HCT116 (cell line): Measurements from ENCODE around the gene CHURC1. TPM values are rescaled to one million over a fixed set of nuclear protein-coding genes. Genes with fewer than 3 reads are reported as not detected.

ENCODE experiments used
- ATAC-seq: fragments of 200-7000 bp; cut with Tn5 transposase; 2 replicates; pipeline ENCODE4 v1.9.1; 2020; ENCODE audit warnings: mild to moderate bottlenecking, moderate library complexity
- BruUV-seq: library from RNA; stranded (reverse); fragments of 400-500 nt; replicated peaks from 2 replicates; lab custom pipeline; 2021; lab: Mats Ljungman, UMichigan
- CTCF ChIA-PET: fragments of 300-600 bp; sonication (Branson Sonifier 250); formaldehyde crosslinking; loops from one replicate; lab custom pipeline; 2021; ENCODE audit warnings: antibody characterized with exemption; lab: Charles Lee
- POLR2A ChIA-PET: fragments of 300-600, 350-600 bp; sonication (Branson Sonifier 250); formaldehyde crosslinking; loops from one replicate; lab custom pipeline; 2021; ENCODE audit warnings: antibody characterized with exemption; lab: Charles Lee
- RAD21 ChIA-PET, 2 experiments: fragments of 300-600 bp; sonication (Branson Sonifier 250); formaldehyde crosslinking; loops; one replicate each; lab custom pipeline; 2023; ENCODE audit warnings: low total read pairs in 2 of 2; ENCODE audit not compliant: uncharacterized antibody in 2 of 2, unreplicated experiment in 2 of 2, low non-redundant PET in 1 of 2; lab: Charles Lee
- DNase-seq: peaks from one replicate; pipeline ENCODE4 v3.0.0-alpha.2; 2010; ENCODE audit warnings: low read depth, low spot score
- H2AFZ ChIP-seq: fragments of 200-600 bp; shearing (Covaris generic), sonication (generic); 2 replicates; pipeline ENCODE4 v1.6.1; 2017; ENCODE audit warnings: low read depth, mixed run types, mixed read lengths, antibody characterized with exemption, low read length; ENCODE audit not compliant: poor library complexity, severe bottlenecking
- H3K27ac ChIP-seq: 2 replicates; pipeline ENCODE4 v1.5.1; 2012; ENCODE audit warnings: low read depth, low read length
- H3K27me3 ChIP-seq: fragments of 200-600 bp; sonication (generic); 2 replicates; pipeline ENCODE4 v1.6.1; 2016; ENCODE audit warnings: mixed run types, low read length, mixed read lengths; ENCODE audit not compliant: insufficient read depth
- H3K36me3 ChIP-seq, 2 experiments: fragments of 200-500 bp in 1 of 2; fragments of 200-600 bp in 1 of 2; sonication (Bioruptor generic) in 1 of 2; sonication (generic) in 1 of 2; 2 replicates each; pipeline versions ENCODE4 v1.5.1 to v1.6.1; 2014 to 2016; ENCODE audit warnings: low read length in 2 of 2, inconsistent platforms in 1 of 2, mixed read lengths in 1 of 2, mixed run types in 1 of 2; ENCODE audit not compliant: insufficient read depth in 2 of 2, control insufficient read depth in 1 of 2
- H3K4me1 ChIP-seq, 2 experiments: fragments of 200-600 bp in 1 of 2; sonication (generic) in 1 of 2; 2 replicates each; pipeline versions ENCODE4 v1.5.1 to v1.6.1; 2012 to 2017; ENCODE audit warnings: low read length in 2 of 2, inconsistent platforms in 1 of 2, mild to moderate bottlenecking in 1 of 2, mixed read lengths in 1 of 2, mixed run types in 1 of 2, moderate library complexity in 1 of 2; ENCODE audit not compliant: insufficient read depth in 2 of 2, control insufficient read depth in 1 of 2
- H3K4me2 ChIP-seq: fragments of 200-600 bp; sonication (generic); 2 replicates; pipeline ENCODE4 v1.6.1; 2017; ENCODE audit warnings: mixed run types, low read length, mixed read lengths
- H3K4me3 ChIP-seq, 2 experiments: fragments of 200-600 bp in 1 of 2; sonication (generic) in 1 of 2; replicated peaks in 1 of 2; 2 replicates each; pipeline ENCODE4 v1.5.1; 2011 to 2016; ENCODE audit warnings: low read length in 2 of 2, control low read depth in 1 of 2, low read depth in 1 of 2, mild to moderate bottlenecking in 1 of 2, mixed read lengths in 1 of 2, mixed run types in 1 of 2
- H3K79me2 ChIP-seq: fragments of 200-600 bp; sonication (generic); 2 replicates; pipeline ENCODE4 v1.6.1; 2017; ENCODE audit warnings: mild to moderate bottlenecking, mixed run types, low read length, moderate library complexity, mixed read lengths; ENCODE audit not compliant: insufficient read depth
- H3K9ac ChIP-seq: fragments of 200-600 bp; sonication (generic); 2 replicates; pipeline ENCODE4 v1.6.1; 2016; ENCODE audit warnings: low read length, mixed read lengths
- H3K9me2 ChIP-seq: fragments of 200-600 bp; sonication (generic), shearing (Covaris generic); 2 replicates; pipeline ENCODE4 v1.6.1; 2017; ENCODE audit warnings: mixed run types, mild to moderate bottlenecking, moderate library complexity; ENCODE audit not compliant: insufficient read depth
- H3K9me3 ChIP-seq, 2 experiments: fragments of 200-500 bp in 1 of 2; fragments of 200-600 bp in 1 of 2; sonication (Bioruptor generic) in 1 of 2; sonication (generic) in 1 of 2; 2 replicates each; pipeline ENCODE4 v1.6.1; 2014 to 2017; ENCODE audit warnings: low read length in 2 of 2, mixed read lengths in 2 of 2, inconsistent platforms in 1 of 2, low read depth in 1 of 2, mild to moderate bottlenecking in 1 of 2, mixed run types in 1 of 2, moderate library complexity in 1 of 2; ENCODE audit not compliant: control insufficient read depth in 1 of 2, insufficient read depth in 1 of 2
- H4K20me1 ChIP-seq: fragments of 200-600 bp; sonication (generic), shearing (Covaris generic); 2 replicates; pipeline ENCODE4 v1.6.1; 2017; ENCODE audit warnings: mixed run types, mild to moderate bottlenecking, moderate library complexity; ENCODE audit not compliant: insufficient read depth
- CBX3 ChIP-seq: IDR thresholded peaks from 2 replicates; pipeline ENCODE4 v1.6.1; 2012; ENCODE audit warnings: low read depth
- JUND ChIP-seq: IDR thresholded peaks from 2 replicates; pipeline ENCODE4 v1.6.1; 2012
- POLR2A ChIP-seq: IDR thresholded peaks from 2 replicates; pipeline ENCODE4 v1.7.0; 2011; ENCODE audit warnings: borderline replicate concordance; ENCODE audit not compliant: insufficient read depth, insufficient read length; ENCODE audit errors: extremely low read depth
- POLR2AphosphoS5 ChIP-seq: IDR thresholded peaks from 2 replicates; pipeline ENCODE4 v1.6.1; 2011; ENCODE audit warnings: mild to moderate bottlenecking, low read depth, low read length, moderate library complexity
- RAD21 ChIP-seq: IDR thresholded peaks from 2 replicates; pipeline ENCODE4 v1.6.1; 2012; ENCODE audit warnings: low read depth, mild to moderate bottlenecking
- SIN3A ChIP-seq: IDR thresholded peaks from 2 replicates; pipeline ENCODE4 v1.6.1; 2012; ENCODE audit warnings: low read depth
- SRF ChIP-seq: IDR thresholded peaks from 2 replicates; pipeline ENCODE4 v1.6.1; 2012; ENCODE audit warnings: low read depth
- TCF7L2 ChIP-seq: IDR thresholded peaks from 2 replicates; pipeline ENCODE4 v1.7.0; 2011; ENCODE audit warnings: borderline replicate concordance, inconsistent platforms; ENCODE audit not compliant: insufficient read depth, insufficient read length; ENCODE audit errors: extremely low read depth
- YY1 ChIP-seq: IDR thresholded peaks from 2 replicates; pipeline ENCODE4 v1.6.1; 2011; ENCODE audit warnings: low read length, low read depth, moderate library complexity, mild to moderate bottlenecking; ENCODE audit not compliant: insufficient replicate concordance; ENCODE audit errors: extremely low read depth
- intact Hi-C: fragments of 100-400 bp; cut with micrococcal nuclease; formaldehyde crosslinking; loops from 2 replicates; pipeline ENCODE4 v1.10.0; 2022
- total RNA-seq: library from RNA; stranded (reverse); gene quantifications from one replicate; pipeline ENCODE4 v1.2.1, GENCODE V29; 2021; ENCODE audit not compliant: unreplicated experiment
- TF ChIP-seq, protein P1 (sequence below): IDR thresholded peaks from 2 replicates; pipeline ENCODE4 v1.6.1; 2012
- TF ChIP-seq, protein P2 (sequence below): IDR thresholded peaks from 2 replicates; pipeline ENCODE4 v1.6.1; 2012
- TF ChIP-seq, protein P3 (sequence below), 3 experiments: fragments of 200-600 bp in 1 of 3; sonication (generic) in 1 of 3; IDR thresholded peaks in 2 of 3; conservative IDR thresholded peaks in 1 of 3; 2 replicates each; pipeline ENCODE4 v1.5.1; 2012 to 2017; ENCODE audit warnings: low read depth in 2 of 3, low read length in 2 of 3, antibody characterized with exemption in 1 of 3, borderline replicate concordance in 1 of 3, control low read depth in 1 of 3, mild to moderate bottlenecking in 1 of 3, mixed read lengths in 1 of 3, mixed run types in 1 of 3, moderate library complexity in 1 of 3; ENCODE audit not compliant: insufficient read depth in 1 of 3

The CHURC1 gene
- total RNA-seq, 1 experiment from 2014 or later = 47.5 TPM

DNA sequence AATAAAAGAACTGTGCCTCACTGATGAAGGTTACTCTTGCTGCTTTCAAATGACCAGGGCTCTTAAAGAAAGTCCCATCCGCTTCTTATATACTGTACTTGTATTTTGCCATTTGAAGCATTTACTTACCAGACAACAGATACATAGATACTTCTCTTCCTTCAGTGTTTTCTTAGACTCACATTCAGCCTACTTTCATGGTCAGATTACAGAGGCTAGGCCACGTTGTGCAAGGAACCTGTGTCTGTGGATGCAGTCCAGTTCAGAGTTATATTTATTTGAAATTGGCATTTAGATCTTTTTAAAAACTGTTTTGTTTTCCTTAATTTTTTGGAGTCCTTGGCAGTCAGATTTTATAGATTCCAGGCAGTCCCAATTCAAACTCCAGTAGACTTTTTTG, 6.2 kb downstream of the CHURC1 start:
- CTCF ChIA-PET = interaction anchor here (1.8 kb wide), 1 partner anchor 10 kb away, joined by 5 read pairs; no protein-coding TSS in a partner anchor
- DNase-seq (no peak), ATAC-seq (no peak)
- no TSS peak for BruUV-seq
- peaks cover 4 to 5% of the 10 kb centered on the region in 2 experiments; a peak in 3 of 4 replicates for H3K4me1 ChIP-seq
- RAD21 ChIA-PET = no interaction called here
- H3K36me3 ChIP-seq = peaks cover 0 to 19% of the 10 kb centered on the region in 2 experiments; a peak in 2 of 4 replicates
- H3K79me2 ChIP-seq = peaks cover 91% of the 10 kb centered on the region
- H2AFZ ChIP-seq = no peak overlapping the region
- no peak overlapping the region for H3K4me2 ChIP-seq
- no peaks in the 10 kb centered on the region for H4K20me1 ChIP-seq
- H3K9me3 ChIP-seq = no peaks in the 10 kb centered on the region
- intact Hi-C loops = no loop called here
- POLR2A ChIA-PET = interaction anchor here (0.8 kb wide), 1 partner anchor 16 kb away, joined by 3 read pairs; no protein-coding TSS in a partner anchor
- no peak overlapping the region for H3K4me3 ChIP-seq
- TF ChIP-seq TCF7L2 = no peak
- no peak for TF ChIP-seq SRF
- no peak overlapping the region for H3K9ac ChIP-seq
- H3K9me2 ChIP-seq = no peaks in the 10 kb centered on the region
- no peaks in the 10 kb centered on the region for H3K27me3 ChIP-seq
- no peak overlapping the region for H3K27ac ChIP-seq

DNA sequence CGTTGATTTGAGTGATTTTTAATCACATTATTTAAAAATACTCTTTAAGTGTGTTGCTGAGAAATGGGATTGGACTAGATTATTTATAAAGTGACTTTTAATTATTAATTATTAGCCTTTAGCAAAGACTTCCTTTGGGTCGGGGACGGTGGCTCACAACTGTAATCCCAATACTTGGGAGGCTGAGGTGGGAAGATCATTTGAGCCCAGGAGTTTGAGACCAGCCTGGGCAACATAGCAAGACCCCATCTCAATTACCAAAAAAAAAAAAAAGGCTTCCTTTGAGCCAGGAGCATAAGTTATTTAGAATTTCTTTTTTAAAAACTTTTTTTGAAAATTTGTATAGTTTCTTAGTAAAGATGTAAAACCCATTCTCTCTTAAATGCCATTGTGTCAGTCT, 8.8 kb downstream of the CHURC1 start:
- Histone ChIP-seq H2AFZ (no peak overlapping the region), H3K9me3 (no peaks in the 10 kb centered on the region), H3K27me3 (no peaks in the 10 kb centered on the region), H3K36me3 (peaks cover 3 to 37% of the 10 kb centered on the region in 2 experiments; a peak in 3 of 4 replicates), H3K4me2 (no peak overlapping the region), H3K27ac (no peak overlapping the region), H3K4me1 (no peaks in the 10 kb centered on the region), H3K4me3 (no peak overlapping the region), H3K79me2 (peaks cover 72% of the 10 kb centered on the region), H3K9me2 (no peaks in the 10 kb centered on the region), H4K20me1 (no peaks in the 10 kb centered on the region), H3K9ac (no peak overlapping the region)
- no peak for DNase-seq
- BruUV-seq = no TSS peak
- TF ChIP-seq SIN3A (no peak), YY1 (no peak), POLR2A (no peak), POLR2AphosphoS5 (no peak), RAD21 (no peak), JUND (no peak), CBX3 (no peak), TCF7L2 (no peak)
- TF ChIP-seq, protein P1, sequence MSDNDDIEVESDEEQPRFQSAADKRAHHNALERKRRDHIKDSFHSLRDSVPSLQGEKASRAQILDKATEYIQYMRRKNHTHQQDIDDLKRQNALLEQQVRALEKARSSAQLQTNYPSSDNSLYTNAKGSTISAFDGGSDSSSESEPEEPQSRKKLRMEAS = no peak
- TF ChIP-seq, protein P2, sequence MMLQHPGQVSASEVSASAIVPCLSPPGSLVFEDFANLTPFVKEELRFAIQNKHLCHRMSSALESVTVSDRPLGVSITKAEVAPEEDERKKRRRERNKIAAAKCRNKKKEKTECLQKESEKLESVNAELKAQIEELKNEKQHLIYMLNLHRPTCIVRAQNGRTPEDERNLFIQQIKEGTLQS = no peak
- TF ChIP-seq, protein P3, sequence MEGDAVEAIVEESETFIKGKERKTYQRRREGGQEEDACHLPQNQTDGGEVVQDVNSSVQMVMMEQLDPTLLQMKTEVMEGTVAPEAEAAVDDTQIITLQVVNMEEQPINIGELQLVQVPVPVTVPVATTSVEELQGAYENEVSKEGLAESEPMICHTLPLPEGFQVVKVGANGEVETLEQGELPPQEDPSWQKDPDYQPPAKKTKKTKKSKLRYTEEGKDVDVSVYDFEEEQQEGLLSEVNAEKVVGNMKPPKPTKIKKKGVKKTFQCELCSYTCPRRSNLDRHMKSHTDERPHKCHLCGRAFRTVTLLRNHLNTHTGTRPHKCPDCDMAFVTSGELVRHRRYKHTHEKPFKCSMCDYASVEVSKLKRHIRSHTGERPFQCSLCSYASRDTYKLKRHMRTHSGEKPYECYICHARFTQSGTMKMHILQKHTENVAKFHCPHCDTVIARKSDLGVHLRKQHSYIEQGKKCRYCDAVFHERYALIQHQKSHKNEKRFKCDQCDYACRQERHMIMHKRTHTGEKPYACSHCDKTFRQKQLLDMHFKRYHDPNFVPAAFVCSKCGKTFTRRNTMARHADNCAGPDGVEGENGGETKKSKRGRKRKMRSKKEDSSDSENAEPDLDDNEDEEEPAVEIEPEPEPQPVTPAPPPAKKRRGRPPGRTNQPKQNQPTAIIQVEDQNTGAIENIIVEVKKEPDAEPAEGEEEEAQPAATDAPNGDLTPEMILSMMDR (IDR thresholded peaks at IDR 0.05 in 2 of 3, conservative IDR thresholded peaks at IDR 0.05 in 1 of 3; ENCODE audit: borderline replicate concordance in 1 of 3, insufficient read depth in 1 of 3, low read depth in 2 of 3, low read length in 2 of 3) = no peak
- ChIA-PET CTCF (interaction anchor here (0.6 kb wide), 1 partner anchor 158 kb away, joined by 3 read pairs; no protein-coding TSS in a partner anchor), RAD21 (no interaction called here), POLR2A (interaction anchor here (1.4 kb wide), 1 partner anchor 8 kb away, joined by 5 read pairs; the partner anchor contains the start of gene CHURC1)
- intact Hi-C loops = no loop called here
- no peak for ATAC-seq
